DND-41 (cell line): ENCODE results near the gene ARSI.

Experiments
- CTCF ChIP-seq: IDR thresholded peaks from 2 replicates; pipeline ENCODE4 v1.5.1; 2012; ENCODE audit warnings: borderline replicate concordance, low read length, moderate library complexity, mild to moderate bottlenecking; ENCODE audit not compliant: poor library complexity, severe bottlenecking; ENCODE audit errors: extremely low read depth
- EZH2 ChIP-seq: IDR thresholded peaks from 3 replicates; pipeline ENCODE4 v1.6.1; 2012; ENCODE audit warnings: borderline replicate concordance, low read depth, mild to moderate bottlenecking, moderate library complexity, low read length, inconsistent platforms; ENCODE audit not compliant: severe bottlenecking

GRCh38 chr5:150295741-150296486 is 6.8 kb downstream of the ARSI start:
- TF ChIP-seq CTCF (no peak), EZH2 (no peak)
